Fibroblast of skin of right biceps (primary cell): ENCODE data around the gene SMIM34.

Experiments used
- DNase-seq: peaks from one replicate; pipeline ENCODE4 v3.0.0-alpha.2; 2013

Gene SMIM34

GRCh38 chr21:34372321-34372720, 51.4 kb downstream of the SMIM34 start:
- no peak for DNase-seq

DNA sequence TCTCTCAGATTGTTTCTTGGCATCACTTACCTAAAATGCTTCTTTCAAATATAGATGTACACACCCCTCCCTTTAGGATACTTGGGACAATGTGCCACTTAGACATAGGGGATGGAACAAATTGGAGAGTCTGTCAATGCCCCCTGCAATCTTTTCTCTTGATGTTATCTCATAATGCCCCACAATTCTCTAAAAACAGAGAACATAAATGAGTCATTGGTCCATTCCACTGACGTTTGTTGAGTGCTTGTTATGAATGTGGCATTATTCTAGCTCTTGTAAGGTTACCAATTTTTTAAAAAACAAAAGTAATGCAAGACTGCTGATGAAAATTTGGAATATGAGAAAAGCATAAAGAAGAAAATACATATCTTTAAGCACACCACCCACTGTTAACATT, 54.0 kb downstream of the SMIM34 start:
- no peak for DNase-seq
